HG03521 (cell line): ENCODE results near the gene PKN2.
"Not testable (repeated sequence)": the region's sequence is repeated elsewhere in the genome, so short reads cannot be mapped to it uniquely, and the experiment has no call there.

Experiments
- ATAC-seq: cut with Tn5 transposase; IDR thresholded peaks from one replicate; pipeline ENCODE4 v1.9.1; 2021; ENCODE audit warnings: mild to moderate bottlenecking, moderate library complexity; ENCODE audit not compliant: unreplicated experiment

Gene PKN2

GRCh38 chr1:88784551-88784950 is 100.5 kb downstream of the PKN2 start:
- no peak for ATAC-seq

GRCh38 chr1:88787023-88787903 is 103.2 kb downstream of the PKN2 start:
- no peak for ATAC-seq

DNA sequence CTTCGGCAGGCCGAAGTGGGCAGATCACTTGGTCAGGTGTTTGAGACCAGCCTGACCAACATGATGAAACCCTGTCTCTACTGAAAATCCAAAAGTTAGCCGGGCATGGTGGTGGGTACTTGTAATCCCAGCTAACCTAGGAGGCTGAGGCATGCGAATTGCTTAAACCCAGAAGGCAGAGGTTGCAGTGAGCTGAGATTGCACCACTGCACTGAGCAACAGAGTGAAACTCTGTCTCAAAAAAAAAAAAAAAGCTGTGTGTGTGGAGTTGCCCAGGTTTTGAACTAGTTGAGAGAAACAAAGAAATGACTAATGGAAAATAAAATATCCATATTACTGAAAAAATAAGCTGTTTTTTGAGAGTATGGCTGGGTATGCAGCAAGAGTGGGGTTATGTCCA is 107.1 kb downstream of the PKN2 start:
- no peak for ATAC-seq

GRCh38 chr1:88799491-88799890 is 115.4 kb downstream of the PKN2 start:
- no peak for ATAC-seq

- ATAC-seq = no peak
Measured at GRCh38 chr1:88800382-88801051, 116.4 kb downstream of the PKN2 start.

DNA sequence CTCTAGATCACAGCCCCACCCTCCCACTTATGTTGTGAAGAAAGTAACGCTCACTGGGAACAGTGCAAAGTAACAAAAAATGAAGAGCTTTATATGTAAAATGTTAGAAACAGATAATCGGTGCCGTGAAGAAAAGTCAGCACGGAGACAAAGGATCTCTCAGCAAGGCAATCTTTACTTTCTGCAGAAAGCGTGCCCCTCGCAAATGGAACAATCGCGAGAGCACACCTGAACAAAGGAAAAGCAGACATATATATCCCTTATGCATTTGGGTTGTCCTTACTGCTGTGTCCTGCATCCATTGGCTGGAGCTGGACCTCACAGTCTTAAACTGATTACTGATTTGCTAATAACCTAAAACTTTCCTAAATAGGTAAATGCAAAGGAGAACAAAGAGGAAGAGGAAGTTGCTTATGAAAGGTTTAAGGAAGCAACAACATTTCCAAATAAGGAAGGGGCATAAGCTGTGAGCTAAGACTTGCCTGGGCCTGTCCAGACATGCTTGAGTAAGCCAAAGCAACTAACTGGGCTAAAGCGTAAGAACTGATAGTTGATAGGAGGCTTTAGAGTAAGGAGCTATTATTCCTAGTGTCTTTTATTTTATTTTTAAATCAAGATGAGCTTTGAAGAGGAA is 117.6 kb downstream of the PKN2 start:
- no peak for ATAC-seq

DNA sequence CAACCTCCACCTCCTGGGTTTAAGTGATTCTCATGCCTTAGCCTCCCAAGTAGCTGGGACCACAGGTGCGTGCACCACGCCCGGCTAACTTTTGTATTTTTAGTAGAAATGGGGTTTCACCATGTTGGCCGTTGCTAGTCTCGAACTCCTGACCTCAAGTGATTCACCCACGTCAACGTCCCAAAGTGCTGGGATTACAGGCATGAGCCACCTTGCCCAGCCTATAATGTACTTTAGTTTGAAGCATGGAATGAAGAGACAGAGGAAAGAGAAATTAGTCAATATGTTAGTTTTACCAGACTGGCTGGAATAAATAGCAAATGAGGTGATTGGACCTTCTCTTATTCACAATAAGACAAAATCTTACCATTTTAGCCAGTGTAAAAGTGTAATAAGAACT is 118.3 kb downstream of the PKN2 start:
- ATAC-seq = no peak

- no peak for ATAC-seq
Measured at GRCh38 chr1:88802950-88803349, 118.9 kb downstream of the PKN2 start.

GRCh38 chr1:88803444-88803843 is 119.4 kb downstream of the PKN2 start:
- ATAC-seq = no peak

GRCh38 chr1:88812366-88812765 is 128.3 kb downstream of the PKN2 start:
- ATAC-seq = no peak

DNA sequence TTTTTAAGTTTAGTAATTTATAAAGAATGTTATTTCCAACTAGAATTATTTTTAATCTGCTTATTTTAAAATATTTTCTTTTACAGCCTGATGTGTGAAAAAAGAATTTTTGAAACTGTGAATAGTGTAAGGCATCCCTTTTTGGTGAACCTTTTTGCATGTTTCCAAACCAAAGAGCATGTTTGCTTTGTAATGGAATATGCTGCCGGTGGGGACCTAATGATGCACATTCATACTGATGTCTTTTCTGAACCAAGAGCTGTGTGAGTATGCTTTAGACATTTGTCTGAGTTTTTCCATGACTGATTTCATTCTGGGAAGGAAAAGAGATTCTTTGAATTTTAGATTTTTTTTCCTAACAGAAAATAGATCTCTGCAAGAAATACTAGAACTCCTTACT is 129.4 kb downstream of the PKN2 start:
- no peak for ATAC-seq

DNA sequence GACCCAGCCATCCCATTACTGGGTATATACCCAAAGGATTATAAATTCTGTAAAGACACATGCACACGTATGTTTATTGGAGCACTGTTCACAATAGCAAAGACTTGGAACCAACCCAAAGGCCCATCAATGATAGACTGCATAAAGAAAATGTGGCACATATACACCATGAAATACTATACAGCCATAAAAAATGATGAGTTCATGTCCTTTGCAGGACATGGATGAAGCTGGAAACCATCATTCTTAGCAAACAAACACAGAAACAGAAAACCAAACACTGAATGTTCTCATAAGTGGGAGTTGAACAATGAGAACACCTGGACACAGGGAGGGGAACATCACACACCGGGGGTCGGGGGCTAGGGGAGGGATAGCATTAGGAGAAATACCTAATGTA is 135.6 kb downstream of the PKN2 start:
- ATAC-seq = not testable (repeated sequence)

DNA sequence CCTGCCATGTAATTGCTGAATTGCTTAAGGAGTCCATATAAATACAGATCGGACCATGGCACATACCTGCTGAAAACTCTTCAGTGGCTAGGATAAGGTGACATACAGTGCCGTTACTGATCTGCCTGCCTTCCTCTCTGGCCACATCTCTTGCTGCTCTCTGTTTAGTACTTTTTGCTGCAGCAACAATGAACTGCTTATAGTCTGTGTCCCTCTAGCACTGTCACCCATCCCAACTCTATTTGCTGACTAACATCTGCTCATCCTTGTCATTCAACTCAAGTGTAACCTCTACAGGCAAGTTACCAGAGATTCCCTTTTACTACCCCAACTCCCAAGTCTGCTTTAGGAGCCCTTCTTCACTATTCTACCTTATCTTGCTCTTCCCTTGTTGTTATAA is 141.6 kb downstream of the PKN2 start:
- no peak for ATAC-seq

GRCh38 chr1:88847643-88848042 is 163.6 kb downstream of the PKN2 start:
- no peak for ATAC-seq

GRCh38 chr1:88851303-88852063 is 167.4 kb downstream of the PKN2 start:
- ATAC-seq = no peak

- ATAC-seq = no peak
Measured at GRCh38 chr1:88867743-88868521, 183.9 kb downstream of the PKN2 start.

GRCh38 chr1:88869644-88870043 is 185.6 kb downstream of the PKN2 start:
- ATAC-seq = not testable (repeated sequence)

DNA sequence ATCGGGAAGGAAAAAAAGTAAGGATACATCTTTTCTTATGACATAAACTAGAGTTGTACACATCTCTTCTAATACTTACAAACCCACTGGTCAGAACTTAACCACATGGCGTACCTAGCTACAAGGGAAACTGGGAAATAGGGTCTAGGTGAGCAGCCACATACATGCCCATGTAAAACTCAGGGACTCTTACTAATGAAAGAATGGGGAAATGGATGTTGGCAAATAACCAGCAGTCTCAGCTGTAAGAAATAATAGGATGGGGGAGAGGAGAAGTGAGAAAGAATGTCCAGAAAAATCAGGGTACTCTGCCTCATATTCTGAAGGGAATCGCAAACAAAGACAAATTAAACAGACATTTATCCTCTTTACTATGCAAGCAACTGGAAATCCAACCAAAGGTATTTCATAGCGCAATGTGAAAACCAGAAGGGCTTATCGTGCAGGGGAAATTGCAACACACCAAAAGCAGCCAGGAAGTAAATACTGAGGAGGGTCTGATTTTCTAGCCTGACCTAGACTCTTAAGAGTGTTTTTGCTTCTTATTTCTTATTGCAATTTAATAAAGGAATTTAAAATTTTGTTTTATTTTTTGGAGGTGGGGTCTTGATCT is 189.8 kb downstream of the PKN2 start:
- no peak for ATAC-seq

DNA sequence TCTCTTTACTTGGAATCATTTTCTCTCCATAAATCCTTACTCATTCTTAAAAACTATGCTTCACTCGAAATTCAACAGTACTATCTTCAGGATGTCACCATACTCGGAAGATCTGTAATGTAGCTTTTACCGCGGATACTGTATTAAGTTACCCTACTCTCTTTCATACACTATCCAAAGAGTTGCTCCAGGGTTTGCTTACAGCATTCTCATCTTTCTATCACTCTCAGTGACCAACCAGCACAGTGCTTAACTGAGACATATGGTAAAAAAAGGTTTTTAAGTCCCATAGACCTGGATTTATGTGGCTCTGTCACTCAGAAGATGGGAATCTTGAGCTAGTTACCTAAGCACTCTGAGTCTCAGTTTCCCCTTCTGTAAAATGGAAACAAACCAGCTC is 191.5 kb downstream of the PKN2 start:
- ATAC-seq = no peak
